ENCODE data around the gene SYNC.

The SYNC gene

DNA sequence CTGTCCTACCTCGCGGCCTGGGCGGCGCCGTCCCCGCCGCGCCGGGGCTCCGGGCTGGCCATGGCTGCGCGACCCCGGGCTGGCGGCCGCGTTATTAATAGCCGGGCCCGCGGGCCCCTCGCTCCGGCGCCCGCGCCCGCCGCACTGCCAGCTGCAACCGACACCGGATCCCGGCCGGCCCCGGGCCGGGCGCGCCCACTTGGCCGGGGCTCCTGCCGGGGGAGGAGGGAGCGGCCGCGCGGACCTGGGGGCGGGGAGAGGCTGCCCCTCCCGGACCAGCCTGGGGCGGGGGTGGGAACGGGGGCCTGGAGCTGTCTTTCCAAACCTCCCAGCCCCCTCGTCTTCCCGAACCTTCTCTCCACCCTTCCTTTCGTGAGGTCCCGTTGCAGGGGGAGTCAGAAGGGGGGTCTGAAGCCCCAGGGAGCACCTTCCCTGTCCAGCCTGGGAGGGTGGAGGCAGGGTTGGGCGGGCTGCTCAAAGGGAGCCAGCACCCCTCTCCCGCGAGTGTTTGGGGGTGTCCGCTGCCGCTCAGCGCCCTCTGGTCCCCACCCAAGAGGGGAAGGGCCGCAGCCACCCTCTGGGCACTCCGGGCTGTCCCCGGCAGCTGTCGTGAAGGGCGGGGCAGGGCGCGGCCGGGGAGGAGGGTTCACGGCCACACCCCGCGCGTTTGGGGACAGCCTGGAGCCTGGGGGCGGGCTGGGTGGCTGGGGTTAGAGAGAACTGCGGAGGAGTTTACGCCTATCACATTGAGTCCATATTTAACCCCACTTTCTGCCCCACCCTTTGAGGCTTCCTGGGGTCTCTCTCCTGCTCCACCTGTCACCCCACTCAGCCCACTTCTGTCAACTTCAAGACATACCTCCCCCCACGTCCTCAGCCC, at the start of gene SYNC:
TSS of gene SYNC (minus strand) at position 172 of the 880 bp plus-strand sequence. CDS start at position 62, 110 bp downstream.
- TF ChIP-seq, protein P1, sequence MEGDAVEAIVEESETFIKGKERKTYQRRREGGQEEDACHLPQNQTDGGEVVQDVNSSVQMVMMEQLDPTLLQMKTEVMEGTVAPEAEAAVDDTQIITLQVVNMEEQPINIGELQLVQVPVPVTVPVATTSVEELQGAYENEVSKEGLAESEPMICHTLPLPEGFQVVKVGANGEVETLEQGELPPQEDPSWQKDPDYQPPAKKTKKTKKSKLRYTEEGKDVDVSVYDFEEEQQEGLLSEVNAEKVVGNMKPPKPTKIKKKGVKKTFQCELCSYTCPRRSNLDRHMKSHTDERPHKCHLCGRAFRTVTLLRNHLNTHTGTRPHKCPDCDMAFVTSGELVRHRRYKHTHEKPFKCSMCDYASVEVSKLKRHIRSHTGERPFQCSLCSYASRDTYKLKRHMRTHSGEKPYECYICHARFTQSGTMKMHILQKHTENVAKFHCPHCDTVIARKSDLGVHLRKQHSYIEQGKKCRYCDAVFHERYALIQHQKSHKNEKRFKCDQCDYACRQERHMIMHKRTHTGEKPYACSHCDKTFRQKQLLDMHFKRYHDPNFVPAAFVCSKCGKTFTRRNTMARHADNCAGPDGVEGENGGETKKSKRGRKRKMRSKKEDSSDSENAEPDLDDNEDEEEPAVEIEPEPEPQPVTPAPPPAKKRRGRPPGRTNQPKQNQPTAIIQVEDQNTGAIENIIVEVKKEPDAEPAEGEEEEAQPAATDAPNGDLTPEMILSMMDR (IDR thresholded peaks at IDR 0.05; ENCODE audit: low read length) = no peak
- no peak for TF ChIP-seq EZH2 (IDR thresholded peaks at IDR 0.05; ENCODE audit: borderline replicate concordance, low read length)
- no peaks in the 10 kb centered on the region for H3K36me3 ChIP-seq (ENCODE audit: insufficient read depth, low read length)

DNA sequence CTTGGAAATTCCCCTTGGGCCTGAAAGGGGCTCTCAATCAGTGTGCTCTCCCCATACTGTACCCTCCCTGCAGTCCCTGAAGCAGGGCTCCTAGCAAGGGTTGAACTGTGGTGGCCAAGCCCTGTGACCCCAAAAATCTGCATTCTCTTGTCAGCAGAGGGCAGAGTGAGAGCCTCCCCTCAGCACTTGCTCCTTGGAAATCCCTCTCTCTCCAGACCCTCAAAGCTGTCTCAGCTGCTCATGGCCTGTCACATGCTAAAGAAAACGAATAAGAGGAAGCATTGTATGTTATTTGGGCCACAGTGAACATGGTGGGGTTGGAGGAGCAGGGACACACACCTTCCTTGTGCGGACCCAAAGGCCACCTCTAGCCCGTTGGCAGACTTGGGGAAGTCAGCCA, 47.2 kb upstream of the SYNC start:
- Histone ChIP-seq H3K9me2 (ENCODE audit: low read depth, low read length) (no peaks in the 10 kb centered on the region), H3K27ac (ENCODE audit: low read depth, low read length, poor library complexity, severe bottlenecking) (no peak overlapping the region), H2AFZ (ENCODE audit: low read length) (no peak overlapping the region), H3K4me3 (ENCODE audit: low read depth, low read length, poor library complexity, severe bottlenecking) (no peak overlapping the region), H3K4me1 (ENCODE audit: insufficient read depth, low read length, severe bottlenecking) (peaks cover 12% of the 10 kb centered on the region), H3K36me3 (ENCODE audit: insufficient read depth, low read length) (no peaks in the 10 kb centered on the region), H3K79me2 (ENCODE audit: insufficient read depth, low read length) (no peaks in the 10 kb centered on the region), H3K9ac (ENCODE audit: low read length) (no peak overlapping the region), H4K20me1 (ENCODE audit: insufficient read depth, low read length) (no peaks in the 10 kb centered on the region), H3K4me2 (ENCODE audit: low read length) (no peak overlapping the region), H3K27me3 (ENCODE audit: insufficient read depth, low read length) (peaks cover 12% of the 10 kb centered on the region; the same call in 1 of the 2 replicates), H3K9me3 (ENCODE audit: low read length) (no peaks in the 10 kb centered on the region), H3F3A (ENCODE audit: insufficient read depth, low read length) (no peaks in the 10 kb centered on the region)
- TF ChIP-seq, protein P1 (IDR thresholded peaks at IDR 0.05; ENCODE audit: low read length) = no peak
- TF ChIP-seq EZH2 (IDR thresholded peaks at IDR 0.05; ENCODE audit: borderline replicate concordance, low read length) = no peak

More for the DNA sequence above, at the start of gene SYNC:
- Histone ChIP-seq H3K9me2 (ENCODE audit: low read depth, low read length) (no peaks in the 10 kb centered on the region), H3K4me2 (ENCODE audit: low read length) (peak within 1 kb of the TSS; percentile 67), H2AFZ (ENCODE audit: low read length) (no peak within 1 kb of the TSS), H3K4me1 (ENCODE audit: insufficient read depth, low read length, severe bottlenecking) (peaks cover 11% of the 10 kb centered on the region), H4K20me1 (ENCODE audit: insufficient read depth, low read length) (no peaks in the 10 kb centered on the region), H3F3A (ENCODE audit: insufficient read depth, low read length) (no peaks in the 10 kb centered on the region), H3K9ac (ENCODE audit: low read length) (no peak within 1 kb of the TSS), H3K9me3 (ENCODE audit: low read length) (no peaks in the 10 kb centered on the region), H3K27me3 (ENCODE audit: insufficient read depth, low read length) (peaks cover 19% of the 10 kb centered on the region), H3K27ac (ENCODE audit: low read depth, low read length, poor library complexity, severe bottlenecking) (no peak within 1 kb of the TSS), H3K79me2 (ENCODE audit: insufficient read depth, low read length) (no peaks in the 10 kb centered on the region), H3K4me3 (ENCODE audit: low read depth, low read length, poor library complexity, severe bottlenecking) (peak within 1 kb of the TSS; percentile 45)

DNA sequence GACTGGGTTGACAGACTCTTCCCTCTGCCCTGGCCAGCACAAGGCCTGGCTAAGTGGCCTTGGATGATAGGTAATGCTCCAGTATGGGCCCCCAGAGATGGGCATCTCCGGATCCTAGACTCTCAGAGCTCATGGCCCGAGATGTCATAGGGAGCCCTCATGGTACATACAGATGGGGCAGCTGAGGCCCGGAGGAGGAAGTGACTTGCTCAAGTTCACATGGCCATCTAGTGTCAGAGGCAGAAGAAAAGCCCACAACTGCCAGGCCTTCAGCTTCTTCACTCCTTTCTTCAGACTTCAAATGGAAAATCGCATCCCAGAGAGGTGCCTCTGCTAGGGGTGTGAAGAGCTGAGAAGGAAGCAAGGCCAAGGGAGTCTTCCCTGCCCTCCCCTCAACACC, 46.8 kb upstream of the SYNC start:
- H3K27me3 ChIP-seq (ENCODE audit: insufficient read depth, low read length) = peaks cover 8% of the 10 kb centered on the region; the same call in 1 of the 2 replicates
- TF ChIP-seq EZH2 (IDR thresholded peaks at IDR 0.05; ENCODE audit: borderline replicate concordance, low read length) = no peak
- TF ChIP-seq, protein P1 (IDR thresholded peaks at IDR 0.05; ENCODE audit: low read length) = no peak
- H3K4me2 ChIP-seq (ENCODE audit: low read length) = no peak overlapping the region
- H4K20me1 ChIP-seq (ENCODE audit: insufficient read depth, low read length) = no peaks in the 10 kb centered on the region
- no peaks in the 10 kb centered on the region for H3K36me3 ChIP-seq (ENCODE audit: insufficient read depth, low read length)
- H3K4me1 ChIP-seq (ENCODE audit: insufficient read depth, low read length, severe bottlenecking) = peaks cover 8% of the 10 kb centered on the region
- H2AFZ ChIP-seq (ENCODE audit: low read length) = no peak overlapping the region
- no peaks in the 10 kb centered on the region for H3K9me3 ChIP-seq (ENCODE audit: low read length)
- H3F3A ChIP-seq (ENCODE audit: insufficient read depth, low read length) = no peaks in the 10 kb centered on the region
- H3K27ac ChIP-seq (ENCODE audit: low read depth, low read length, poor library complexity, severe bottlenecking) = no peak overlapping the region
- H3K9me2 ChIP-seq (ENCODE audit: low read depth, low read length) = no peaks in the 10 kb centered on the region
- H3K79me2 ChIP-seq (ENCODE audit: insufficient read depth, low read length) = no peaks in the 10 kb centered on the region
- H3K4me3 ChIP-seq (ENCODE audit: low read depth, low read length, poor library complexity, severe bottlenecking) = no peak overlapping the region
- no peak overlapping the region for H3K9ac ChIP-seq (ENCODE audit: low read length)
